HG02763 (cell line): ENCODE results near the gene CCDC171.
"Not testable (repeated sequence)": the region's sequence is repeated elsewhere in the genome, so short reads cannot be mapped to it uniquely, and the experiment has no call there.

Experiments used
- ATAC-seq: cut with Tn5 transposase; IDR thresholded peaks from one replicate; pipeline ENCODE4 v1.9.1; 2021; ENCODE audit warnings: mild to moderate bottlenecking, moderate library complexity; ENCODE audit not compliant: unreplicated experiment

CCDC171 gene

GRCh38 chr9:15744196-15744595 lies 191.4 kb downstream of the CCDC171 start:
- no peak for ATAC-seq

- ATAC-seq, result no peak
Measured at GRCh38 chr9:15746905-15747304, 194.1 kb downstream of the CCDC171 start.

GRCh38 chr9:15755660-15756059 lies 202.8 kb downstream of the CCDC171 start:
- no peak for ATAC-seq

GRCh38 chr9:15761551-15761950 lies 208.7 kb downstream of the CCDC171 start:
- ATAC-seq, result no peak

- no peak for ATAC-seq
Measured at GRCh38 chr9:15763371-15763770, 210.5 kb downstream of the CCDC171 start.

- ATAC-seq, result no peak
Measured at GRCh38 chr9:15764131-15764530, 211.3 kb downstream of the CCDC171 start.

- ATAC-seq, result no peak
Measured at GRCh38 chr9:15769547-15769946, 216.7 kb downstream of the CCDC171 start.

- no peak for ATAC-seq
Measured at GRCh38 chr9:15778861-15779260, 226.0 kb downstream of the CCDC171 start.

- ATAC-seq, result no peak
Measured at GRCh38 chr9:15782106-15782505, 229.3 kb downstream of the CCDC171 start.

- ATAC-seq, result no peak
Measured at GRCh38 chr9:15785584-15785983, 232.7 kb downstream of the CCDC171 start.

GRCh38 chr9:15786616-15787015 lies 233.8 kb downstream of the CCDC171 start:
- ATAC-seq, result no peak

GRCh38 chr9:15810219-15810899 lies 257.5 kb downstream of the CCDC171 start:
- not testable (repeated sequence) for ATAC-seq

- ATAC-seq, result no peak
Measured at GRCh38 chr9:15813076-15813475, 260.2 kb downstream of the CCDC171 start.

GRCh38 chr9:15824310-15824709 lies 271.5 kb downstream of the CCDC171 start:
- ATAC-seq, result no peak

- ATAC-seq, result no peak
Measured at GRCh38 chr9:15831384-15831783, 278.5 kb downstream of the CCDC171 start.

GRCh38 chr9:15834541-15834940 lies 281.7 kb downstream of the CCDC171 start:
- ATAC-seq, result no peak

GRCh38 chr9:15837079-15837679 lies 284.3 kb downstream of the CCDC171 start:
- ATAC-seq, result no peak

GRCh38 chr9:15842051-15842450 lies 289.2 kb downstream of the CCDC171 start:
- no peak for ATAC-seq

GRCh38 chr9:15843316-15843715 lies 290.5 kb downstream of the CCDC171 start:
- no peak for ATAC-seq

GRCh38 chr9:15843931-15844330 lies 291.1 kb downstream of the CCDC171 start:
- no peak for ATAC-seq

GRCh38 chr9:15846611-15847010 lies 293.8 kb downstream of the CCDC171 start:
- no peak for ATAC-seq

- no peak for ATAC-seq
Measured at GRCh38 chr9:15849871-15850270, 297.0 kb downstream of the CCDC171 start.

- ATAC-seq, result no peak
Measured at GRCh38 chr9:15851766-15852165, 298.9 kb downstream of the CCDC171 start.
